Measurements from ENCODE around the gene TEX30. TPM values are rescaled to one million over a fixed set of nuclear protein-coding genes. Genes with fewer than 3 reads are reported as not detected.

TEX30 gene
- total RNA-seq, 4 donors from 2014 or later: 4.4 to 11.5 (median 6.8) TPM

- TF ChIP-seq CTCF (IDR thresholded peaks at IDR 0.05): no peak
- no peak for TF ChIP-seq POLR2A (IDR thresholded peaks at IDR 0.05)
- TF ChIP-seq EP300 (IDR thresholded peaks at IDR 0.05): no peak
- TF ChIP-seq POLR2AphosphoS5 (IDR thresholded peaks at IDR 0.05): no peak
- no peaks in the 10 kb centered on the region for H3K4me1 ChIP-seq
- peaks cover 26% of the 10 kb centered on the region for H3K36me3 ChIP-seq
- no peaks in the 10 kb centered on the region for H3K27me3 ChIP-seq
- DNase-seq (ENCODE audit: low spot score in 2 of 2): no peak
- H3K4me3 ChIP-seq: no peak overlapping the region
- no peaks in the 10 kb centered on the region for H3K9me3 ChIP-seq
- whole genome bisulfite sequencing: 91% methylated on average over 6 of the region's 6 CpGs
- H3K27ac ChIP-seq: no peak overlapping the region
Measured at GRCh38 chr13:102814793-102815192, 41.2 kb upstream of the TEX30 start.

- H3K36me3 ChIP-seq: peaks cover 21% of the 10 kb centered on the region
- H3K4me1 ChIP-seq: no peaks in the 10 kb centered on the region
- H3K9me3 ChIP-seq: no peaks in the 10 kb centered on the region
- no peak overlapping the region for H3K27ac ChIP-seq
- no peaks in the 10 kb centered on the region for H3K27me3 ChIP-seq
- WGBS: 88% methylated on average over 7 of the region's 7 CpGs
- TF ChIP-seq POLR2AphosphoS5 (IDR thresholded peaks at IDR 0.05): no peak
- TF ChIP-seq POLR2A (IDR thresholded peaks at IDR 0.05): no peak
- no peak for DNase-seq (ENCODE audit: low spot score in 2 of 2)
- no peak overlapping the region for H3K4me3 ChIP-seq
Measured at GRCh38 chr13:102814025-102814607, 40.5 kb upstream of the TEX30 start.

GRCh38 chr13:102812611-102813287 is 39.2 kb upstream of the TEX30 start:
- TF ChIP-seq POLR2A (IDR thresholded peaks at IDR 0.05) (no peak), POLR2AphosphoS5 (IDR thresholded peaks at IDR 0.05) (no peak), EP300 (IDR thresholded peaks at IDR 0.05) (no peak), CTCF (IDR thresholded peaks at IDR 0.05) (no peak)
- DNase-seq (ENCODE audit: low spot score in 2 of 2): no peak
- Histone ChIP-seq H3K9me3 (no peaks in the 10 kb centered on the region), H3K36me3 (peaks cover 21% of the 10 kb centered on the region), H3K27ac (no peak overlapping the region), H3K4me3 (no peak overlapping the region), H3K27me3 (no peaks in the 10 kb centered on the region), H3K4me1 (no peaks in the 10 kb centered on the region)

GRCh38 chr13:102807699-102808098 is 34.1 kb upstream of the TEX30 start:
- Histone ChIP-seq H3K27ac (no peak overlapping the region), H3K36me3 (peaks cover 6% of the 10 kb centered on the region), H3K9me3 (no peaks in the 10 kb centered on the region), H3K4me1 (peaks cover 3% of the 10 kb centered on the region), H3K4me3 (no peak overlapping the region), H3K27me3 (no peaks in the 10 kb centered on the region)
- no peak for DNase-seq (ENCODE audit: low spot score in 2 of 2)
- 96% methylated on average over 3 of the region's 3 CpGs for WGBS
- TF ChIP-seq POLR2A (IDR thresholded peaks at IDR 0.05) (no peak), CTCF (IDR thresholded peaks at IDR 0.05) (no peak), POLR2AphosphoS5 (IDR thresholded peaks at IDR 0.05) (no peak), EP300 (IDR thresholded peaks at IDR 0.05) (no peak)

- H3K27me3 ChIP-seq: no peaks in the 10 kb centered on the region
- H3K4me1 ChIP-seq: peaks cover 15% of the 10 kb centered on the region
- no peak overlapping the region for H3K27ac ChIP-seq
- no peak for DNase-seq (ENCODE audit: low spot score in 2 of 2)
- 99% methylated on average over 3 of the region's 3 CpGs for WGBS
- TF ChIP-seq POLR2AphosphoS5 (IDR thresholded peaks at IDR 0.05): no peak
- no peak for TF ChIP-seq EP300 (IDR thresholded peaks at IDR 0.05)
- no peak for TF ChIP-seq POLR2A (IDR thresholded peaks at IDR 0.05)
- no peak for TF ChIP-seq CTCF (IDR thresholded peaks at IDR 0.05)
- H3K9me3 ChIP-seq: no peaks in the 10 kb centered on the region
- H3K4me3 ChIP-seq: no peak overlapping the region
- H3K36me3 ChIP-seq: peaks cover 1% of the 10 kb centered on the region
Measured at GRCh38 chr13:102805680-102806079, 32.1 kb upstream of the TEX30 start.

All from suprapubic skin (tissue), 4 donors.